ENCODE measurements around the gene MYB. TPM values are rescaled to one million over a fixed set of nuclear protein-coding genes. Genes with fewer than 3 reads are reported as not detected.
"Not testable (repeated sequence)": the region's sequence is repeated elsewhere in the genome, so short reads cannot be mapped to it uniquely, and the experiment has no call there.

Gene MYB
- total RNA-seq, 1 donor from 2014 or later = 2.9 TPM

- no peak for FAIRE-seq
- no peak for DNase-seq (ENCODE audit: low spot score in 2 of 2)
Measured at GRCh38 chr6:135162678-135163439, 18.2 kb upstream of the MYB start.

- FAIRE-seq (no peak), DNase-seq (ENCODE audit: low spot score in 2 of 2) (no peak)
Measured at GRCh38 chr6:135163440-135163738, 17.7 kb upstream of the MYB start.

GRCh38 chr6:135164387-135164786 is 16.7 kb upstream of the MYB start:
- not testable (repeated sequence) for DNase-seq (ENCODE audit: low spot score in 2 of 2); FAIRE-seq

GRCh38 chr6:135165031-135165430 is 16.1 kb upstream of the MYB start:
- FAIRE-seq = no peak
- no peak for DNase-seq (ENCODE audit: low spot score in 2 of 2)

- DNase-seq (ENCODE audit: low spot score in 2 of 2) (no peak), FAIRE-seq (no peak)
Measured at GRCh38 chr6:135166515-135166914, 14.6 kb upstream of the MYB start.

GRCh38 chr6:135167617-135168016 is 13.5 kb upstream of the MYB start:
- no peak for DNase-seq (ENCODE audit: low spot score in 2 of 2)
- FAIRE-seq = no peak

GRCh38 chr6:135168766-135169165 is 12.3 kb upstream of the MYB start:
- DNase-seq (ENCODE audit: low spot score in 2 of 2) (no peak), FAIRE-seq (peak; percentile 91)

- FAIRE-seq (no peak), DNase-seq (ENCODE audit: low spot score in 2 of 2) (no peak)
Measured at GRCh38 chr6:135170238-135170637, 10.9 kb upstream of the MYB start.

- DNase-seq (ENCODE audit: low spot score in 2 of 2) (no peak), FAIRE-seq (no peak)
Measured at GRCh38 chr6:135170849-135171248, 10.3 kb upstream of the MYB start.

- no peak for DNase-seq (ENCODE audit: low spot score in 2 of 2)
- no peak for FAIRE-seq
Measured at GRCh38 chr6:135173242-135173988, 7.7 kb upstream of the MYB start.

GRCh38 chr6:135173989-135174484 is 7.1 kb upstream of the MYB start:
- FAIRE-seq (no peak), DNase-seq (ENCODE audit: low spot score in 2 of 2) (no peak)

GRCh38 chr6:135176058-135176457 is 5.0 kb upstream of the MYB start:
- FAIRE-seq = no peak

GRCh38 chr6:135176464-135176863 is 4.6 kb upstream of the MYB start:
- FAIRE-seq (no peak), DNase-seq (ENCODE audit: low spot score in 2 of 2) (no peak)

More at GRCh38 chr6:135176058-135176457, 5.0 kb upstream of the MYB start:
- DNase-seq (ENCODE audit: low spot score in 2 of 2) = no peak

GRCh38 chr6:135179372-135179771 is 1.7 kb upstream of the MYB start:
- no peak for DNase-seq (ENCODE audit: low spot score in 2 of 2)
- no peak for FAIRE-seq

GRCh38 chr6:135179920-135180541 is 1.1 kb upstream of the MYB start:
- FAIRE-seq = no peak
- DNase-seq (ENCODE audit: low spot score in 2 of 2) = no peak

- DNase-seq (ENCODE audit: low spot score in 2 of 2) = peak in 1 of 2 donors; percentile 42
Measured at GRCh38 chr6:135181333-135182070, 394 bp downstream of the MYB start.

GRCh38 chr6:135182071-135183001 is 1.2 kb downstream of the MYB start:
- FAIRE-seq (no peak), DNase-seq (ENCODE audit: low spot score in 2 of 2) (no peak)

More at GRCh38 chr6:135181333-135182070, 394 bp downstream of the MYB start:
- no peak for FAIRE-seq

- no peak for FAIRE-seq
- DNase-seq (ENCODE audit: low spot score in 2 of 2) = no peak
Measured at GRCh38 chr6:135183002-135183531, 2.0 kb downstream of the MYB start.
